HepG2 (cell line): ENCODE data around the gene CSTB. TPM values are rescaled to one million over a fixed set of nuclear protein-coding genes. Genes with fewer than 3 reads are reported as not detected.
A peak's percentile ranks its signal among the peaks of the same experiment; 100 is the strongest.

Source experiments
- ASH2L ChIP-seq: fragments of 300-600, 200-600 bp; sonication (generic); IDR thresholded peaks from 2 replicates; pipeline ENCODE4 v1.7.0; 2017; ENCODE audit warnings: low read depth, mild to moderate bottlenecking, moderate library complexity, mixed read lengths, low read length; ENCODE audit not compliant: insufficient read length
- HNF4A ChIP-seq: sonication (generic); formaldehyde crosslinking; IDR thresholded peaks from 2 replicates; pipeline ENCODE4 v1.4.0; 2020; ENCODE audit warnings: missing genetic modification reagents
- HOXD1 ChIP-seq: sonication (generic); formaldehyde crosslinking; IDR thresholded peaks from 2 replicates; pipeline ENCODE4 v1.5.0; 2020; ENCODE audit warnings: missing genetic modification reagents
- LCORL ChIP-seq, 2 experiments: fragments of 450-650 bp in 1 of 2; sonication (generic) in 1 of 2; formaldehyde crosslinking in 1 of 2; IDR thresholded peaks; 2 replicates each; pipeline versions ENCODE4 v1.5.0 to v1.6.1; 2017 to 2020; ENCODE audit warnings: antibody characterized with exemption in 1 of 2, missing genetic modification reagents in 1 of 2
- LRRFIP1 ChIP-seq: sonication (generic); formaldehyde crosslinking; conservative IDR thresholded peaks from 2 replicates; pipeline ENCODE4 v1.4.0; 2020; ENCODE audit warnings: missing genetic modification reagents
- NCOR1 ChIP-seq: fragments of 200-600 bp; sonication (generic); IDR thresholded peaks from 2 replicates; pipeline ENCODE4 v1.7.0; 2017; ENCODE audit warnings: antibody characterized with exemption, low read length, borderline replicate concordance
- PHF20 ChIP-seq: sonication (generic); formaldehyde crosslinking; IDR thresholded peaks from 2 replicates; pipeline ENCODE4 v1.5.0; 2020; ENCODE audit warnings: mild to moderate bottlenecking, missing genetic modification reagents
- THRA ChIP-seq: sonication (generic); formaldehyde crosslinking; IDR thresholded peaks from 2 replicates; pipeline ENCODE4 v1.4.0; 2020; ENCODE audit warnings: missing genetic modification reagents, borderline replicate concordance
- ZBTB20 ChIP-seq: sonication (generic); formaldehyde crosslinking; IDR thresholded peaks from 2 replicates; pipeline ENCODE4 v1.8.1; 2023; ENCODE audit warnings: missing genetic modification reagents, low read depth, mild to moderate bottlenecking, borderline replicate concordance
- ZFP91 ChIP-seq: sonication (generic); formaldehyde crosslinking; IDR thresholded peaks from 2 replicates; pipeline ENCODE4 v1.9.0; 2022; ENCODE audit warnings: missing genetic modification reagents, mild to moderate bottlenecking, borderline replicate concordance
- ZNF331 ChIP-seq: sonication (generic); formaldehyde crosslinking; IDR thresholded peaks from 2 replicates; pipeline ENCODE4 v1.4.0; 2020; ENCODE audit warnings: missing genetic modification reagents
- ZNF609 ChIP-seq: sonication (generic); formaldehyde crosslinking; IDR thresholded peaks from 2 replicates; pipeline ENCODE4 v1.4.0; 2020; ENCODE audit warnings: mild to moderate bottlenecking, missing genetic modification reagents, borderline replicate concordance
- polyA plus RNA-seq, 8 experiments: library from polyadenylated mRNA; depleted of rRNA in 3 of 8; stranded (reverse) in 7 of 8; unstranded in 1 of 8; fragments of >200 nt; fragmentation: Illumina TruSeq in 4 of 8; extraction: Trizol in 4 of 8; gene quantifications; 2 replicates each; pipeline versions ENCODE4 v1.2.1 to v1.2.3, GENCODE V29; 2011 to 2016; ENCODE audit warnings: low read depth in 4 of 8, missing spikeins in 1 of 8, mixed read lengths in 1 of 8; ENCODE audit not compliant: insufficient read depth in 1 of 8
- total RNA-seq, 5 experiments: library from RNA; depleted of rRNA; stranded (reverse); fragments of >200 nt; fragmentation: Illumina TruSeq; extraction: Trizol; gene quantifications; 2 replicates each; pipeline ENCODE4 v1.2.3, GENCODE V29; 2016; ENCODE audit warnings: low read depth in 1 of 5
- TF ChIP-seq, protein P1 (sequence below): sonication (generic); formaldehyde crosslinking; IDR thresholded peaks from 2 replicates; pipeline ENCODE4 v1.5.1; 2020; ENCODE audit warnings: mild to moderate bottlenecking, missing genetic modification reagents, moderate library complexity

Gene CSTB
- total and polyA plus RNA-seq, 2 of the 13 experiments (the other 11 are each of a cell fraction or from before 2014, with no cell fraction given) = 11.7 to 94.1 TPM

- peak; percentile 50; the same call in 1 of the 2 replicates for TF ChIP-seq ZFP91 (CRISPR knock-in tag)
- TF ChIP-seq LRRFIP1 (CRISPR knock-in tag) = no peak
- TF ChIP-seq ZBTB20 (CRISPR knock-in tag) = peak; percentile 58; the same call in 1 of the 2 replicates
- peak; percentile 64 for TF ChIP-seq ASH2L
- peak; percentile 83 for TF ChIP-seq NCOR1
- TF ChIP-seq HOXD1 (CRISPR knock-in tag) = no peak
- 0 out of 2 replicates have a peak, but pooled peaks have one; percentile 32 for TF ChIP-seq PHF20
- peak; percentile 95 for TF ChIP-seq HNF4A
- peak; percentile 34; the same call in 1 of the 2 replicates for TF ChIP-seq ZNF609 (CRISPR knock-in tag)
- TF ChIP-seq LCORL (IDR thresholded peaks at IDR 0.05) = no peak
- 0 out of 2 replicates have a peak, but pooled peaks have one; percentile 71 for TF ChIP-seq LCORL (CRISPR knock-in tag; IDR thresholded peaks at IDR 0.05)
- TF ChIP-seq, protein P1, sequence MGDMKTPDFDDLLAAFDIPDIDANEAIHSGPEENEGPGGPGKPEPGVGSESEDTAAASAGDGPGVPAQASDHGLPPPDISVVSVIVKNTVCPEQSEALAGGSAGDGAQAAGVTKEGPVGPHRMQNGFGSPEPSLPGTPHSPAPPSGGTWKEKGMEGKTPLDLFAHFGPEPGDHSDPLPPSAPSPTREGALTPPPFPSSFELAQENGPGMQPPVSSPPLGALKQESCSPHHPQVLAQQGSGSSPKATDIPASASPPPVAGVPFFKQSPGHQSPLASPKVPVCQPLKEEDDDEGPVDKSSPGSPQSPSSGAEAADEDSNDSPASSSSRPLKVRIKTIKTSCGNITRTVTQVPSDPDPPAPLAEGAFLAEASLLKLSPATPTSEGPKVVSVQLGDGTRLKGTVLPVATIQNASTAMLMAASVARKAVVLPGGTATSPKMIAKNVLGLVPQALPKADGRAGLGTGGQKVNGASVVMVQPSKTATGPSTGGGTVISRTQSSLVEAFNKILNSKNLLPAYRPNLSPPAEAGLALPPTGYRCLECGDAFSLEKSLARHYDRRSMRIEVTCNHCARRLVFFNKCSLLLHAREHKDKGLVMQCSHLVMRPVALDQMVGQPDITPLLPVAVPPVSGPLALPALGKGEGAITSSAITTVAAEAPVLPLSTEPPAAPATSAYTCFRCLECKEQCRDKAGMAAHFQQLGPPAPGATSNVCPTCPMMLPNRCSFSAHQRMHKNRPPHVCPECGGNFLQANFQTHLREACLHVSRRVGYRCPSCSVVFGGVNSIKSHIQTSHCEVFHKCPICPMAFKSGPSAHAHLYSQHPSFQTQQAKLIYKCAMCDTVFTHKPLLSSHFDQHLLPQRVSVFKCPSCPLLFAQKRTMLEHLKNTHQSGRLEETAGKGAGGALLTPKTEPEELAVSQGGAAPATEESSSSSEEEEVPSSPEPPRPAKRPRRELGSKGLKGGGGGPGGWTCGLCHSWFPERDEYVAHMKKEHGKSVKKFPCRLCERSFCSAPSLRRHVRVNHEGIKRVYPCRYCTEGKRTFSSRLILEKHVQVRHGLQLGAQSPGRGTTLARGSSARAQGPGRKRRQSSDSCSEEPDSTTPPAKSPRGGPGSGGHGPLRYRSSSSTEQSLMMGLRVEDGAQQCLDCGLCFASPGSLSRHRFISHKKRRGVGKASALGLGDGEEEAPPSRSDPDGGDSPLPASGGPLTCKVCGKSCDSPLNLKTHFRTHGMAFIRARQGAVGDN (CRISPR knock-in tag) = peak; percentile 86
- TF ChIP-seq ZNF331 = peak; percentile 28; the same call in 1 of the 2 replicates
- TF ChIP-seq THRA (CRISPR knock-in tag) = peak; percentile 40; the same call in 1 of the 2 replicates
Observed at GRCh38 chr21:43731476-43731875, 44.6 kb downstream of the CSTB start (continued).
